Mononuclear cell (primary cell): Measurements from ENCODE around the gene NR4A1. TPM values are rescaled to one million over a fixed set of nuclear protein-coding genes. Genes with fewer than 3 reads are reported as not detected.

ENCODE experiments used
- H3K27me3 ChIP-seq: 2 replicates; pipeline ENCODE4 v1.6.0; 2011; ENCODE audit warnings: low read length, control low read depth; ENCODE audit not compliant: insufficient read depth
- H3K4me1 ChIP-seq: 2 replicates; pipeline ENCODE4 v1.5.1; 2011; ENCODE audit warnings: mild to moderate bottlenecking, low read length, control low read depth; ENCODE audit not compliant: insufficient read depth
- H3K4me3 ChIP-seq: 2 replicates; pipeline ENCODE4 v1.5.1; 2011; ENCODE audit warnings: mild to moderate bottlenecking, low read length, moderate library complexity
- H3K9me3 ChIP-seq: 2 replicates; pipeline ENCODE4 v1.5.1; 2011; ENCODE audit warnings: low read depth, mild to moderate bottlenecking, control low read depth, low read length
- total RNA-seq: library from RNA; depleted of rRNA; stranded (reverse); fragments of >200 nt; gene quantifications from one replicate; pipeline ENCODE4 v1.2.3, GENCODE V29; 2012

The NR4A1 gene
- total RNA-seq, 1 donor = 126 TPM

GRCh38 chr12:52011602-52012214 is 39.5 kb upstream of the NR4A1 start:
- peaks cover 19% of the 10 kb centered on the region for H3K4me1 ChIP-seq
- H3K27me3 ChIP-seq = peaks cover 7% of the 10 kb centered on the region
- H3K9me3 ChIP-seq = no peaks in the 10 kb centered on the region
- no peak overlapping the region for H3K4me3 ChIP-seq

GRCh38 chr12:52013626-52014310 is 37.5 kb upstream of the NR4A1 start:
- Histone ChIP-seq H3K4me3 (no peak overlapping the region), H3K4me1 (peaks cover under 1% of the 10 kb centered on the region), H3K27me3 (no peaks in the 10 kb centered on the region), H3K9me3 (no peaks in the 10 kb centered on the region)

GRCh38 chr12:52014567-52015530 is 36.4 kb upstream of the NR4A1 start:
- no peaks in the 10 kb centered on the region for H3K9me3 ChIP-seq
- H3K4me1 ChIP-seq = no peaks in the 10 kb centered on the region
- no peak overlapping the region for H3K4me3 ChIP-seq
- no peaks in the 10 kb centered on the region for H3K27me3 ChIP-seq

GRCh38 chr12:52015532-52016041 is 35.7 kb upstream of the NR4A1 start:
- H3K4me3 ChIP-seq = no peak overlapping the region
- H3K27me3 ChIP-seq = no peaks in the 10 kb centered on the region
- H3K9me3 ChIP-seq = no peaks in the 10 kb centered on the region
- H3K4me1 ChIP-seq = peaks cover 3% of the 10 kb centered on the region

- peaks cover 17% of the 10 kb centered on the region for H3K4me1 ChIP-seq
- H3K4me3 ChIP-seq = no peak overlapping the region
- no peaks in the 10 kb centered on the region for H3K9me3 ChIP-seq
- peaks cover 2% of the 10 kb centered on the region for H3K27me3 ChIP-seq
Measured at GRCh38 chr12:52018433-52019112, 32.7 kb upstream of the NR4A1 start.

GRCh38 chr12:52019113-52019770 is 32.0 kb upstream of the NR4A1 start:
- no peaks in the 10 kb centered on the region for H3K9me3 ChIP-seq
- H3K4me3 ChIP-seq = no peak overlapping the region
- H3K4me1 ChIP-seq = peaks cover 23% of the 10 kb centered on the region
- peaks cover 2% of the 10 kb centered on the region for H3K27me3 ChIP-seq

- no peak overlapping the region for H3K4me3 ChIP-seq
- peaks cover 38% of the 10 kb centered on the region for H3K4me1 ChIP-seq
- H3K27me3 ChIP-seq = peaks cover 2% of the 10 kb centered on the region
- H3K9me3 ChIP-seq = no peaks in the 10 kb centered on the region
Measured at GRCh38 chr12:52020539-52021336, 30.5 kb upstream of the NR4A1 start.

GRCh38 chr12:52022841-52023181 is 28.4 kb upstream of the NR4A1 start:
- H3K9me3 ChIP-seq = no peaks in the 10 kb centered on the region
- H3K4me1 ChIP-seq = peaks cover 44% of the 10 kb centered on the region
- H3K27me3 ChIP-seq = peaks cover 2% of the 10 kb centered on the region
- H3K4me3 ChIP-seq = peak overlapping the region; percentile 39

GRCh38 chr12:52023182-52023975 is 27.9 kb upstream of the NR4A1 start:
- H3K9me3 ChIP-seq = no peaks in the 10 kb centered on the region
- peaks cover 44% of the 10 kb centered on the region for H3K4me1 ChIP-seq
- peaks cover 2% of the 10 kb centered on the region for H3K27me3 ChIP-seq
- H3K4me3 ChIP-seq = peak overlapping the region; percentile 39

- Histone ChIP-seq H3K9me3 (no peaks in the 10 kb centered on the region), H3K27me3 (peaks cover 2% of the 10 kb centered on the region), H3K4me1 (peaks cover 44% of the 10 kb centered on the region), H3K4me3 (peak overlapping the region; percentile 39)
Measured at GRCh38 chr12:52023976-52024688, 27.1 kb upstream of the NR4A1 start.

- peaks cover 44% of the 10 kb centered on the region for H3K4me1 ChIP-seq
- peak overlapping the region; percentile 27 for H3K4me3 ChIP-seq
- H3K27me3 ChIP-seq = peaks cover 2% of the 10 kb centered on the region
- no peaks in the 10 kb centered on the region for H3K9me3 ChIP-seq
Measured at GRCh38 chr12:52024845-52025230, 26.4 kb upstream of the NR4A1 start.

- Histone ChIP-seq H3K4me3 (no peak overlapping the region), H3K9me3 (no peaks in the 10 kb centered on the region)
Measured at GRCh38 chr12:52026263-52026662, 25.0 kb upstream of the NR4A1 start.

More at GRCh38 chr12:52026263-52026662, 25.0 kb upstream of the NR4A1 start:
- Histone ChIP-seq H3K27me3 (peaks cover 2% of the 10 kb centered on the region), H3K4me1 (peaks cover 34% of the 10 kb centered on the region)
